DMS153 treated with DMSO at 0.1 percent for 48 hours (cell line): Measurements from ENCODE around the gene RNF167.
"Not testable (repeated sequence)": the region's sequence is repeated elsewhere in the genome, so short reads cannot be mapped to it uniquely, and the experiment has no call there.

Experiments used
- DNase-seq: peaks from one replicate; lab custom pipeline; 2025; ENCODE audit not compliant: unreplicated experiment; lab: John Stamatoyannopoulos, UW

Gene RNF167

DNA sequence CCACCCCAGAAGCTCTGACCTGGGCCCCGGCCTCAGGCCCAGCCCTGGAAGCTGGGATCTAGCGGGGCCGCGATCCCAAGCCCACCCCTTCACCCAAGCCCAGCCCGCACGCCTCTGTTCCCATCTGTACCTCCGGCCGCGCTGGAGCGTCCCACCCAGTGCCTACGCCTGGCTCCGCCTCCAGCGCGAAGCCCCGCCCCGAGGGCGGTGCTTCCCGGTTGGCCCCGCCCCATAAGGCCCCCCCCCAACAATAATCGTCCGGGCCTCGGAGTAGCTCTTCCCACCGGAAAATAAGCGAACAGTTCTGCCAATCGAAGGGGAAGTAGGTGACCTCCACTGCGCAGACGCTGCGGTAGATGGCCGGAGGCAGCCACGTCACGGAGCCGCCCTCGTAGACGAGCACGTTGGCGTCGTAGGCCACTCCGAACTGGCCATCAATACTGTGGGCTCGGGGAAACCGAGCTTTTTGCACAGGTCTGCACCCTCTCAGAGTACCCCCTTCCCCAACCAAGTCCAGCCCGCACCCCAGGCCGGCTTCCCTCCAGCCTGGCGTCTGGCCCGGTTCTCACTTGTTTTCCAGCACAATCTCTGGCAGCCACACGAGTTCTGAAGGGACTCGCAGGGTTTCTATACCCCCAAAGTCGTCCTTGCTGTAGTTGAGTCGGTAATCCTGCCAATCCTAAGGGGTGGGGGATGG, 38.3 kb upstream of the RNF167 start:
- DNase-seq: no peak

GRCh38 chr17:4902540-4902939, 37.5 kb upstream of the RNF167 start:
- DNase-seq: no peak

DNA sequence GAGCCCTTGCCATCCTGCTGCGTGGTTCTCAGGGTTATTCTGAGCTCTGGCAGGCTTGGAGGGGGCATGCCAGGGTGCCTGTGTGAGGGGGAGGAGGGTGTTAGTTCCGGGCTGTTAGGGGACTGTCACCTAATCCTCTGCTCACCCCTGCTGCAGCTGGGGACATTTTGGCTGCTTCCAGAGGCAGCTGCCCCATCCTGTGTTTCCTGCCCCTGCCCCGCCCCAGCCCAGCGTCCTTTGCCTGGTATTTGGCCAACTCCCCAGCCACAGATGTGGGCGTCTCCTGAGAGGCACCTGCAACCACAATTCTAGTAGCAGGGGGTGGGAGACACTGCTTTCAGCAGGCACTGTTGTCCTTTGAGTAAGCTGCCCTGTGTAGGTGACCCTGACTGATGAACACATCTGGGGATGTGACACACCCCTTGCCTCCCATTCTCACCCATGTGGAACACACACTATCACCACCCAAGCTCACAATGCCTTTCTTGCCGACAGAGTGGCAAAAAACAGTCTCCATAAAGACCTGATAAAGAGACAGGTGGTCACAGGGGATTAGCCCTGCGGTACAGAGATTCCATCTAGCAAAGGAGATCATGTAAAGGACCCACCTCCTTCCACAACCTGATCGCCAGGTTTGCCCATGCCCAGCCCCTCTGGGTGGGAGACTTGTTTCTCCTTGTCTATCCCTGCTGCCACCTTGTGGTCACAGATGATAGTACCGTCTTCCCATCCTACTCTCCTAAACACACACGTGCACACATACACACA, 36.8 kb upstream of the RNF167 start, which contains the start of gene CHRNE:
TSS of gene CHRNE (minus strand) at position 48 of the 768 bp plus-strand sequence. CDS start at position 13, 35 bp downstream.
- DNase-seq: peak; percentile 19

- DNase-seq: not testable (repeated sequence)
These were observed 33.4 kb upstream of the RNF167 start for GRCh38 chr17:4906642-4907041.

GRCh38 chr17:4908301-4908700, 31.8 kb upstream of the RNF167 start:
- no peak for DNase-seq

DNA sequence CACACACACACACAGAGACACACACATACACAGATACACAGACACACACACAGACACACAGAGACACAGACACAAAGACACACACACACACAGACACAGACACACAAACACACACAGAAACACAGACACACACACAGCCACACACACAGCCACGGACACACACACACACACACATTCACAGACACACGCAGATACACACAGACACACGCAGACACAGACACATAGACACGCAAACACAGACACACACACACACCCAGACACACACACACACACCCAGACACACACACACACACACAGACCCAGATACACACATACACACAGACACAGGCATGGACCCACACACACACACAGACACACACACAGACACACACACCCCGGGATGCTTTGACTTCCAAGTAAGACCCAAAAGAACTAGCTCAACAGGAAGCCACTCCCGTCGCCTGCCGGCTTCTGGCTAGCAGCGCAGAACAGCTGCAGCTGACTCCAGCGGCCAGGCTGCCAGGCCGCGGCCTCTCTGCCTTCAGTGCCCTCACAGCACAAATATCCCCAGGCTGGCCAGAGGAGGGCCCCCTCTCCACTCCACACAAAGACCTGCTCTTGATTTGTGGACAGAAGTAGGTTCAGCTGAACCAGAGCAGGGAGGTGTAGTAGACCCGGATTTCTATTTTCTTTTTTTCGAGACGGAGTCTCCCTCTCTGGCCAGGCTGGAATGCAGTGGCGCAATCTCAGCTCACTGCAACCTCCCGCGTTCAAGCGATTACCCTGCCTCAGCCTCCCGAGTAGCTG, 31.2 kb upstream of the RNF167 start:
- peak; percentile 38 for DNase-seq

DNA sequence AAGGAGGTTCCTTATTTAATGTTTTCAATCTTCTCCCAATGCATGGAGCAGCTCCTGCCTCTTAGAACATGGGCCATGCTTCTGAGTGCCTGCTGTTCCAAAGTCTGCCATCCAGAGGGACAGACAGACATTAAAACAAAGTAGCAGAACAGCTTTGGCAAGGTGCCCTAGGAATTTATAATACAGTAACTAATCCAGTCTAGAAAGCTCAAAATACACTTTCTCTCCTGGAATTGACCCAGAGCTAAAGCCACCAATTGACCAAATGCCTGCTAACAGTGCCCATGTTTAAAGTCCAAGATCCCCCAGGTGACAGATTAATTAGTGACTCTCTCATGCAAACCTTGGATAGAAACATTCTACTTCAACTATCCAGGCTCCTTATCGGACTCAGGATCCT, 26.1 kb upstream of the RNF167 start:
- no peak for DNase-seq

- DNase-seq: not testable (repeated sequence)
These were observed 25.5 kb upstream of the RNF167 start for GRCh38 chr17:4914551-4914950.

- no peak for DNase-seq
These were observed 20.5 kb upstream of the RNF167 start for GRCh38 chr17:4919511-4920047.

DNA sequence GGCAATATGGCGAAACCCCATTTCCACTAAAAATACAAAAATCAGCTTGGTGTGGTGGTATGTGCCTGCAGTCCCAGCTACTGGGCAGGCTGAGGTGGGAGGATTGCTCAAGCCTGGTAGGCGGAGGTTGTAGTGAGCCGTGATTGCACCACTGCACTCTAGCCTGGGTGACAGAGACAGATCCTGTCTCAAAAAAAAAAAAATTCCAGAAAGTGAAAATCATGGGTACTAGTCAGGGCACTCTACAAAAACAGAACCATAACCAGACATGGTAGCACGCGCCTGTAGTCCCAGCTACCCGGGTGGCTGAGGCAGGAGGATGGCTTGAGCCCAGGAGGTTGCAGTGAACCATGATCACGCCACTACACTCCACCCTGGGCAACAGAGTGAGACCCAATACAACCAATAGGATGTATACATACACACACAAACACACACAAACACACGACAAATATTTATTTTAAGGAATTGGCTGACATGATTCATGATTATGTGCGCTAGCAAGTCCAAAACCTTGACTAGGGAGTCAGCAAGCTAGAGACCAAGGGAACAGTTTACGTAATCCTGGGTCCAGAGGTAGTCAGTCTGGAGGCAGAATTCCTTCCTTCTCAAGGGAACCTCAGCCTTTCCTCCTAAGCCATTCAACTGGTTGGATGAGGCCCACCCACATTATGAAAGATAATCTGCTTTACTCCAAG, 19.6 kb upstream of the RNF167 start:
- DNase-seq: no peak

GRCh38 chr17:4921320-4921719, 18.7 kb upstream of the RNF167 start:
- DNase-seq: no peak

DNA sequence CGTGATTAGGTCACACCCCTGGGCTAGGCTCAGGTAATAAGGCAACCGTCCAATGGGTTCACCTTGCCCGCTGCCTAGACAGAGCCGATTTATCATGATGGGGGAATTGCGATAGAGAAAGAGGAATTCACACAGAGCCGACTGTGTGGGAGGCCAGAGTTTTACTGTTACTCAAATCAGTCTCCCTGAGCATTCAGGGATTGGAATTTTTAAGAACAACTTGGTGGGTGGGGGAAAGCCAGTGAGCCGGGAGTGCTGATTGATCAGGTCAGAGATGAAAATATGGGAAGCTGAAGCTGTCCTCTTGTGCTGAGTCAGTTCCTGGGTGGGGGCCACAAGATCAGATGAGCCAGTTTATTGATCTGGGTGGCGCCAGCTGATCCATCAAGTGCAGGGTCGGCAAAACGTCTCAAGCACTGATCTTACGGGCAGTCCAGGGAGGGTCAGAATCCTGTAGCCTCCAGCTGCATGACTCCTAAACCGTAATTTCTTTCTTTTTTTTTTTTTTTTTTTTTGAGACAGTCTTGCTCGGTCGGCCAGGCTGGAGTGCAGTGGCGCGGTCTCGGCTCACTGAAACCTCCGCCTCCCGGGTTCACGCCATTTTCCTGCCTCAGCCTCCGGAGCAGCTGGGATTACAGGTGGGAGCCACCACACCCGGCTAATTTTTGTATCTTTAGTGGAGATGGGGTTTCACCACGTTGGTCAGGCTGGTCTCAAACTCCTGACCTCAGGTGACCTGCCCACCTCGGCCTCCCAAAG, 13.3 kb upstream of the RNF167 start:
- DNase-seq: not testable (repeated sequence)

DNA sequence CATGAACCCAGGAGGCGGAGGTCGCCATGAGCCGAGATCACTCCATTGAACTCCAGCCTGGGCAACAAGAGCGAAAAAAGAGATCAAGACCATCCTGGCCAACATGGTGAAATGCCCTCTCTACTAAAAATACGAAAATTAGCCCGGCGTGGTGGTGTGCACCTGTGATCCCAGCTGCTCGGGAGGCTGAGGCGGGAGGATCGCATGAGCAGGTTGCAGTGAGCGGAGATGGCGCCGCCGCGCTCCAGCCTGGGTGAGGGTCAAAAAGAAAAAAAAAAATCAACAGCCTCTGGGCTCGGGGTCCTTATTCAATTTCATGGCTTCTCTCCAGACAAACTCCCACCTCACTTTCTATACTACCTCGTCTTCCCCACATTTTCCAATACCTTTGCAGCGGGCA, 11.2 kb upstream of the RNF167 start:
- no peak for DNase-seq

- no peak for DNase-seq
These were observed 8.1 kb upstream of the RNF167 start, which contains the start of gene GP1BA for GRCh38 chr17:4931963-4932362. Gene GP1BA, plus strand, starts transcription at chr17:4932277. Its CDS starts 328 bp downstream, at chr17:4932605.

DNA sequence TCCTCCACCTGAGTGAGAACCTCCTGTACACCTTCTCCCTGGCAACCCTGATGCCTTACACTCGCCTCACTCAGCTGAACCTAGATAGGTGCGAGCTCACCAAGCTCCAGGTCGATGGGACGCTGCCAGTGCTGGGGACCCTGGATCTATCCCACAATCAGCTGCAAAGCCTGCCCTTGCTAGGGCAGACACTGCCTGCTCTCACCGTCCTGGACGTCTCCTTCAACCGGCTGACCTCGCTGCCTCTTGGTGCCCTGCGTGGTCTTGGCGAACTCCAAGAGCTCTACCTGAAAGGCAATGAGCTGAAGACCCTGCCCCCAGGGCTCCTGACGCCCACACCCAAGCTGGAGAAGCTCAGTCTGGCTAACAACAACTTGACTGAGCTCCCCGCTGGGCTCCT, 7.3 kb upstream of the RNF167 start:
- DNase-seq: no peak

DNA sequence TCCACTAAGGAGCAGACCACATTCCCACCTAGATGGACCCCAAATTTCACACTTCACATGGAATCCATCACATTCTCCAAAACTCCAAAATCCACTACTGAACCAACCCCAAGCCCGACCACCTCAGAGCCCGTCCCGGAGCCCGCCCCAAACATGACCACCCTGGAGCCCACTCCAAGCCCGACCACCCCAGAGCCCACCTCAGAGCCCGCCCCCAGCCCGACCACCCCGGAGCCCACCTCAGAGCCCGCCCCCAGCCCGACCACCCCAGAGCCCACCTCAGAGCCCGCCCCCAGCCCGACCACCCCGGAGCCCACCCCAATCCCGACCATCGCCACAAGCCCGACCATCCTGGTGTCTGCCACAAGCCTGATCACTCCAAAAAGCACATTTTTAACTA, 6.4 kb upstream of the RNF167 start:
- DNase-seq: no peak

DNA sequence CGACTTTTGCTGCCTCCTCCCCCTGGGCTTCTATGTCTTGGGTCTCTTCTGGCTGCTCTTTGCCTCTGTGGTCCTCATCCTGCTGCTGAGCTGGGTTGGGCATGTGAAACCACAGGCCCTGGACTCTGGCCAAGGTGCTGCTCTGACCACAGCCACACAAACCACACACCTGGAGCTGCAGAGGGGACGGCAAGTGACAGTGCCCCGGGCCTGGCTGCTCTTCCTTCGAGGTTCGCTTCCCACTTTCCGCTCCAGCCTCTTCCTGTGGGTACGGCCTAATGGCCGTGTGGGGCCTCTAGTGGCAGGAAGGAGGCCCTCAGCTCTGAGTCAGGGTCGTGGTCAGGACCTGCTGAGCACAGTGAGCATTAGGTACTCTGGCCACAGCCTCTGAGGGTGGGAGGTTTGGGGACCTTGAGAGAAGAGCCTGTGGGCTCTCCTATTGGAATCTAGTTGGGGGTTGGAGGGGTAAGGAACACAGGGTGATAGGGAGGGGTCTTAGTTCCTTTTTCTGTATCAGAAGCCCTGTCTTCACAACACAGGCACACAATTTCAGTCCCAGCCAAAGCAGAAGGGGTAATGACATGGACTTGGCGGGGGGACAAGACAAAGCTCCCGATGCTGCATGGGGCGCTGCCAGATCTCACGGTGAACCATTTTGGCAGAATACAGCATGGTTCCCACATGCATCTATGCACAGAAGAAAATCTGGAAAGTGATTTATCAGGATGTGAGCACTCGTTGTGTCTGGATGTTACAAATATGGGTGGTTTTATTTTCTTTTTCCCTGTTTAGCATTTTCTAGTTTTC, 5.7 kb upstream of the RNF167 start:
- peak; percentile 3 for DNase-seq

GRCh38 chr17:4935650-4936049, 4.4 kb upstream of the RNF167 start:
- no peak for DNase-seq

- DNase-seq: no peak
These were observed 3.6 kb upstream of the RNF167 start for GRCh38 chr17:4936436-4936835.
